Measurements from ENCODE around the gene DGKI. TPM values are rescaled to one million over a fixed set of nuclear protein-coding genes. Genes with fewer than 3 reads are reported as not detected.

The DGKI gene
- total RNA-seq, 4 donors from 2014 or later, result 0.44 to 1.1 (median 1.0) TPM; not detected in 1

DNA sequence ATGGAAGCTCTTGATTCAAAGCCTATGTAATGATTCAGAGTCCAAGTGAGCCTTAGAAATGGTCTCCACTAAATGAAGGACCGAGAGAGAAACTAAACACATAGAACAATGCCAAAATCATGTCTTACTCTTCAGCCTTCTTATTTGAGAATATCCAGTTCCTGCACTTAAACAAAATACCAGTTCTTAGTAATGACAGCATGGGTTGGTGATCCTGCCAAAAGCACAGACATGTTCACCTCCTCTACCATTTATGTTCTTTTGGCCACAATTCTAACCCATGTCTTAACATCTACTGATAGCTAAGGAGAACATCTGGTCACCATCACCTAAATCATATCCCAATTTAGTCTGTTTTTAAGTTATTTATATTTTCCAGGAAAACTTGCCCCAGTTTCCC lies 263.6 kb downstream of the DGKI start:
- H3K36me3 ChIP-seq, result no peaks in the 10 kb centered on the region
- peaks cover 0 to 3% (median 0%) of the 10 kb centered on the region in 4 donors for H3K27me3 ChIP-seq
- no peak overlapping the region for H3K4me3 ChIP-seq
- no peaks in the 10 kb centered on the region for H3K4me1 ChIP-seq
- no peaks in the 10 kb centered on the region for H3K9me3 ChIP-seq
- TF ChIP-seq, protein P1, sequence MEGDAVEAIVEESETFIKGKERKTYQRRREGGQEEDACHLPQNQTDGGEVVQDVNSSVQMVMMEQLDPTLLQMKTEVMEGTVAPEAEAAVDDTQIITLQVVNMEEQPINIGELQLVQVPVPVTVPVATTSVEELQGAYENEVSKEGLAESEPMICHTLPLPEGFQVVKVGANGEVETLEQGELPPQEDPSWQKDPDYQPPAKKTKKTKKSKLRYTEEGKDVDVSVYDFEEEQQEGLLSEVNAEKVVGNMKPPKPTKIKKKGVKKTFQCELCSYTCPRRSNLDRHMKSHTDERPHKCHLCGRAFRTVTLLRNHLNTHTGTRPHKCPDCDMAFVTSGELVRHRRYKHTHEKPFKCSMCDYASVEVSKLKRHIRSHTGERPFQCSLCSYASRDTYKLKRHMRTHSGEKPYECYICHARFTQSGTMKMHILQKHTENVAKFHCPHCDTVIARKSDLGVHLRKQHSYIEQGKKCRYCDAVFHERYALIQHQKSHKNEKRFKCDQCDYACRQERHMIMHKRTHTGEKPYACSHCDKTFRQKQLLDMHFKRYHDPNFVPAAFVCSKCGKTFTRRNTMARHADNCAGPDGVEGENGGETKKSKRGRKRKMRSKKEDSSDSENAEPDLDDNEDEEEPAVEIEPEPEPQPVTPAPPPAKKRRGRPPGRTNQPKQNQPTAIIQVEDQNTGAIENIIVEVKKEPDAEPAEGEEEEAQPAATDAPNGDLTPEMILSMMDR (IDR thresholded peaks at IDR 0.05), result no peak
- no peak for TF ChIP-seq POLR2A (IDR thresholded peaks at IDR 0.05)
- DNase-seq, result no peak
- H3K27ac ChIP-seq, result no peak overlapping the region
- intact Hi-C loops (cut with DNase I), result no loop called here
- 38 to 80% methylated on average over 1 of the region's 1 CpG for WGBS, 2 donors

DNA sequence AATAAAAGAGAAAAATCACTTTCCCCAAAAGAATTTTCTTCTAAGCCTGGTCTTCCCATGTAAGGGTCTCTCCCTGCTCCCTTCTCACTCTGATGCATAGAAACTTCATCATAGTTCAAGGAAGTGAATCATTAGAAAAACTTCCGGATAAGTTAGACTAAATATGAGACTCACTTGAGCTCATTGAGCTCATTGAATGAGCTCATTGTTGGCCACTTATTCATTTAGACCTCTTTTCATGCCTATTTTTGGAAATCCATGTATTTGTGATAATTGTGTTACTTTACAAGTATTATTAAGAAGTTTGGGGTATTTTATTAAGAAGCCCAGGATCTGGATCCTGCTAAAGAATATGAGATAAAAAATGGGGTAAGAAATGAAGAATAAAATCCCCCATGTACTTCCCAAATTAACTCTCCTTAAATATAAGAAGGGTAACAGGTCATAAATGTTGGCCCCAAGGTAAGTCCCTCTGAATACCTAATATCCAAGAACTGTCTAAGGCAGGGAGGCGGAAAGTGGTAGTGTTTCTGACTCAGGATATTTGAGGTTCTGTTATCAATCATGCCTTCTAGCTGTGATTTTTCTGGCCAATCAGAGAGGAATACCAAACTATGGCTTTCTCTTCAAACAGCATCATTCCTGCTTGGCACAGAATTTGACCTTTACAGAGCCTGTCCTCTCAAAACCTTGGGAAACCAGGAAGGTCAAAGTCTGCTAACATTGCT lies 266.7 kb downstream of the DGKI start:
- WGBS, 2 donors, result 44 to 68% methylated on average over 2 of the region's 2 CpGs
- no peak for DNase-seq
- peaks cover 0 to 3% (median 0%) of the 10 kb centered on the region in 4 donors for H3K27me3 ChIP-seq
- H3K4me1 ChIP-seq, result no peaks in the 10 kb centered on the region
- no peak overlapping the region for H3K27ac ChIP-seq
- no peaks in the 10 kb centered on the region for H3K9me3 ChIP-seq
- intact Hi-C loops (cut with DNase I), result no loop called here
- no peak overlapping the region for H3K4me3 ChIP-seq
- no peak for TF ChIP-seq POLR2A (IDR thresholded peaks at IDR 0.05)
- TF ChIP-seq, protein P1 (IDR thresholded peaks at IDR 0.05), result no peak
- H3K36me3 ChIP-seq, result no peaks in the 10 kb centered on the region

DNA sequence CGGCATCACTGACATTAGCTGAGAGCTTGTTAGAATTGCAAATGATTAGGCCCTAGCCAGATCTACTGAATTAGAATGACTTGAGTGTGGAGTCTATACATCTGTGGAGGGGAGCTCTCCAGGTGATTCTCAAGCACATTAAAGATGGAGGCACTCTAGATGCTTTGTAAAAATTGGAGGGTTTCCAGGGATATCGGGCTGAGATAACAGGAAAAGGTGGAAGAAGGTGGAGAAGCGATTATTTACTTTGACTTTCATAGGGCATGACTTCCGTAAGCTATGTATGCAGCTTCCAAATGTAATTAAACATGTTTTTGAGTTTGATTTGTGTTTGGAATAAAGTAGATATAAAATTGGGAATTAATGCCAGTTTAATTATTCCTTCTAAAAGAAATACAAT lies 268.2 kb downstream of the DGKI start:
- Histone ChIP-seq H3K4me1 (no peaks in the 10 kb centered on the region), H3K27ac (no peak overlapping the region), H3K4me3 (no peak overlapping the region), H3K27me3 (peaks cover 0 to 3% (median 0%) of the 10 kb centered on the region in 4 donors), H3K36me3 (no peaks in the 10 kb centered on the region), H3K9me3 (no peaks in the 10 kb centered on the region)
- intact Hi-C loops (cut with DNase I), result no loop called here
- no peak for DNase-seq
- no peak for TF ChIP-seq POLR2A (IDR thresholded peaks at IDR 0.05)
- 56 to 77% methylated on average over 3 to 4 of the region's 4 CpGs for WGBS, 2 donors

DNA sequence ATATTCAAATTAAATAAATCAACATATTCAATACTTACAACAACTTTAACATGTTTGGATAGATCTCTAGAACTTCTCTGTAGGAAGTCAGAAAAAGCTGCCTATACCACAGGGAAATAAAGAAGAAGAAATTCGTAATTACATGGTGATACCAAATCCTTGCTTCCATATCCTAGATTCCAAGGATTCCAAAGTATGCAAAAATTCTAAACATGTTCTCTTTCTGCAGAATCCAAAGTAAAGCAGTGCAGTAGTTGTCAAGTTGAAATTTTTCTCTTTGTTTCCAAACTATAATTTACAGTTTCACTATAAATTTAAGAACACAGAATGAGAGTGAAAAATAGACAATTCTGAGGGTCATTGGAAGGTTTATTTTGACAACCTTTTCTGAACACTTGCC lies 269.6 kb downstream of the DGKI start:
- H3K9me3 ChIP-seq, result no peaks in the 10 kb centered on the region
- WGBS, 2 donors, result 51 to 63% methylated on average over 1 of the region's 1 CpG
- no peaks in the 10 kb centered on the region for H3K4me1 ChIP-seq
- TF ChIP-seq POLR2A (IDR thresholded peaks at IDR 0.05), result no peak
- TF ChIP-seq, protein P1 (IDR thresholded peaks at IDR 0.05), result no peak
- no peak overlapping the region for H3K4me3 ChIP-seq
- no peak overlapping the region for H3K27ac ChIP-seq
- no peak for DNase-seq
- no peaks in the 10 kb centered on the region for H3K36me3 ChIP-seq
- H3K27me3 ChIP-seq, result peaks cover 0 to 3% (median 0%) of the 10 kb centered on the region in 4 donors
- intact Hi-C loops (cut with DNase I), result no loop called here

DNA sequence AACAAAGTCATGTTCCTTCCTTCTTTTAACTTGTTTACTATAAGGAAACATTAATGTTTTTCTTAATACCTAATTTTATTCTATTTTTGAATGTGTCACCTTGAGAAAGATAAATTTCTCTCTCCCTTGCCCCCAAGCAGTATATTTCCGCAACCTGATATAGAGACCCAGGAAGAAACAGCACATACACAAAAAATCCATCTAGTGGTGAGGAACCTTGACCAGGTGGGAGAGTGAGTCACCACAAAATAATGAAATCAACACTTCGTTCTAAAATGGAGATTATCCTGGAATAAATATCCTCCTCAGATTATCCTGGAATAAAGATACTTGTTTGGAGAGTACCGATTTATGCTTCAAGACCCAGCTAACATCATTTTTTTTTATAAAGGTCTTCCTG lies 270.3 kb downstream of the DGKI start:
- H3K9me3 ChIP-seq, result no peaks in the 10 kb centered on the region
- no peaks in the 10 kb centered on the region for H3K36me3 ChIP-seq
- no peaks in the 10 kb centered on the region for H3K4me1 ChIP-seq
- no peaks in the 10 kb centered on the region for H3K27me3 ChIP-seq
- no peak for TF ChIP-seq POLR2A (IDR thresholded peaks at IDR 0.05)
- TF ChIP-seq, protein P1 (IDR thresholded peaks at IDR 0.05), result no peak
- WGBS, 2 donors, result 76 to 86% methylated on average over 3 of the region's 3 CpGs
- H3K27ac ChIP-seq, result no peak overlapping the region
- DNase-seq, result no peak
- intact Hi-C loops (cut with DNase I), result no loop called here
- no peak overlapping the region for H3K4me3 ChIP-seq
